Breast epithelium (tissue), 3 donors: ENCODE measurements around the gene SHROOM1.
"Not testable (repeated sequence)": the region's sequence is repeated elsewhere in the genome, so short reads cannot be mapped to it uniquely, and the experiment has no call there.

Source experiments
- CTCF ChIP-seq, 3 donors: fragments of 450-650 bp; IDR thresholded peaks; one replicate each; pipeline ENCODE4 v1.5.1; 2016 to 2017; ENCODE audit warnings: antibody characterized with exemption in 3 of 3, mild to moderate bottlenecking in 3 of 3, moderate library complexity in 3 of 3
- POLR2A ChIP-seq: fragments of 450-650 bp; IDR thresholded peaks from one replicate; pipeline ENCODE4 v1.6.1; 2016; ENCODE audit warnings: antibody characterized with exemption, mild to moderate bottlenecking, moderate library complexity
- POLR2AphosphoS5 ChIP-seq, 3 donors: sonication (generic); formaldehyde crosslinking; IDR thresholded peaks; one replicate each; pipeline ENCODE4 v1.6.1; 2017; ENCODE audit warnings: antibody characterized with exemption in 3 of 3

GRCh38 chr5:132805872-132806271 lies 24.6 kb downstream of the SHROOM1 start:
- not testable (repeated sequence) for TF ChIP-seq CTCF (IDR thresholded peaks at IDR 0.05); POLR2A; POLR2AphosphoS5 (IDR thresholded peaks at IDR 0.05)
